Measurements from ENCODE around the gene PDE4D.

Gene PDE4D

DNA sequence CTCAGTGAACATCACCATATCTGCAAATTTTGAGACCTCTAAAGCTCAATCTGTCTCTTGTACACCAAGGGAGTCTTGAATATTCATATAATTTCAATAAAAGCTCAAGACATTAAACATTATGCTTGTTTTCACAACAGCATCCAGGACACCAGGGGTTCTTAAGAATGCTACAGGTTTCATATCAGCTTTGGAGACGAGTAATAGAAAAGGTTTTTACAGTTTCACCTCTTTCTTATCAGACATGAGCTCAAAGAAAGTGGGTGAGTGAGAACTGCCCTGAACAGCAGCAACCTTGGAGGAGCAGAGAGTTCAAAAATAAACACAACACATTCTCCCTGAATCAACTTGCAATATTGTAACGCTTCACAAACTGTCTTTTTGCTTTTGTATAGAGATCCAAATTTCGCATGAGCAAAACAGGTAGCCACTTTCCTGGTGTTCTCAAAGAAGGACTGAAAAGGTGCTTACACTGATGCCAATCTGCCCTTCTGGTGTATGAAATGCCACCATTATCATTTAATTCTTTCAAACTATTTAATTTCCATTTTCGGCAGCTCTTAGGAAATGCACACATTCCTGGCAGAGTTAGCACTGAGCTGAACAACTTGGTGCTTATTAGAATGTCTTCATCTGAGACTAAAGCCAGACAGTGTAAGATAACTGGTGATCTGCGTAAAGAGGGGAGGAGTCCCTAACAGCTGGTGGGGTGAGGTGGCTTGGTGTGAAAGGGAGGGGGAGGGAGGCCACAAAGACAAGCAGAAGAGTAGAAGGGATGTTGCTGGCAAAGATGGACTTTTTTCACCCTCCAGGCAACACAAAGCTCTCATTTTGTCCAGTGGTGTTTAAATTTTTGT lies 535.3 kb downstream of the PDE4D start:
- DNase-seq (ENCODE audit: low read depth), result no peak

DNA sequence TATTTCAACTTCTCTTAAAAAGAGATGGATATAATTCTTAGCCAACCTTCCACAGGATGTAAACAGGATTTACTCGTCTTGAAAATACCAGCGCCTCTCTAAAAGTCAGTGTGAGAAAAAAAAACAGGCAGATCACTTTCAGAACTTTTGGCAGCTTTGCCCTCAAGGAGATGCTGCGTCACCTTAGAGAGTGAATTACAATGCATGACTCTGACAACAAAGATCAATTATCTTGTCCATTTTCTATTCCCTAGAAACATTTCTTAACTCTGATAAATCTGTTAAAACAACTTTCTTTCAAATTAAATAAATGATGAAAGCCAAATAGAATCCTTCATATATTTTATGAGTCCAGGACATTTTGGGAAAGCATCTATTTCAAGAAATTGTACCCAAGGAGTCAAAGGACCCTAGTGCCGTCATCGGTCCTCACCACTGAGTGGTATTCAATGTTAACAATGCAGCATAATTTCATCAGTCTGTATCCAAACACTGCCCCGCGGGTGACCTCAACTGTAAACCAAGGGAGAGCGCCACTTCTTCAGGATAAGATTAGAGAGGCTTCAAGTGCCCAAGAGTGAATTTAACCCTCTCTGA lies 536.0 kb downstream of the PDE4D start:
- DNase-seq (ENCODE audit: low read depth), result no peak

GRCh38 chr5:59356813-59357380 lies 536.6 kb downstream of the PDE4D start:
- DNase-seq (ENCODE audit: low read depth), result no peak

DNA sequence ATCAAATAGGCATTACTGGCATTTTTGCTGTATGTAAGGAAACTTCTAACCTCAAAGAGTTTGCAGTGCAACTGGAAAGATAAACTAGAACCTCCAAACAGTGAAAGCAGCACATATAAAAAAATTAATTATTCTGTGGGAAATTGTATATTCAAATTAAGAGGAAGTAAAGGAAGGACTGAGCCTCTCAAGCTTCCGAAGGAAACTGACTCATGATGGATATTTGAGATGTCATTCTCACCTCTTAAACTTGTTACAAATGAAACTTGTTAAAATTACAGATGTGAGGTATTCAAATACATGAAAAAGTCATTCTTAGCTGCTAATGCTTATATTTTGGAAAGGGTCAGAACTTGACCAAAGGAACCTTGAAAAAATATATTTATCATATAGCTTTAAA lies 538.7 kb downstream of the PDE4D start:
- DNase-seq (ENCODE audit: low read depth), result no peak

DNA sequence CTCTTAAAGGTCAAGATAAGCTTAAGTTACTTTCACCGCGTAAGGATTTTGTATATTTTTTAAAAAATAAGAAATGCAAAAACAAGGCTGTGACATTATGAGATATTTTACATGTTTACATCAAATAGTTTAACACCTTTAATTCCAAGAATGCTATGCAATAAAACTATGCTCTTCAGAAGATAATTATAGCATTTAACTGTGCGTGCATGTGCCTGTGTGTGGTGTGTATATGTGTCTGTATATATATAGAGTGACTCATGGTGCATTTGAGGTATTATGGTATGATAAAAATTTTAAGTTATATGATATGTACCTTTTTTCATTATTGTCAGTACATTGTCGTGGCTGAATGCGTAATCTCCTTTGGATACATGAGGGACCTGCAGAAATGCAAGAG lies 539.3 kb downstream of the PDE4D start:
- DNase-seq (ENCODE audit: low read depth), result no peak

GRCh38 chr5:59351076-59351794 lies 542.3 kb downstream of the PDE4D start:
- DNase-seq (ENCODE audit: low read depth), result no peak

GRCh38 chr5:59348189-59348588 lies 545.3 kb downstream of the PDE4D start:
- DNase-seq (ENCODE audit: low read depth), result no peak

DNA sequence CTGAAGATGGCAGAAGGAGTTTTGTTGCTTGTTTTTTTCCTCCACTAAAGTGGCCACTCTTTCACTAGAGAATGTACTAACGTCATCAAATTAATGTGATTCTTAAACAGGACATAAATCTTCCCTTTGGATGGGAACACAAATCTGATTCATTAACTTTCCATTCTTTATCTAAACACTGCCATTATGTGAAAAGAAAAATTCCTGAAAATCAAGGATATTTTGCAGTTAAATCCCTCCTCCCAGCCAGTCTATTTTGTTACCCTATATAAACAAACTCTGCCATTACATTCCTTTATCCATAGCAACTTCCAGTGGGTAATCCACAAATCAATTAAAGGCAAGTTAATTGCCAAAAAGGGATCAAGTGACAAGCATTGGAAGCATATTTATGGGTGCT lies 546.5 kb downstream of the PDE4D start:
- DNase-seq (ENCODE audit: low read depth), result no peak

DNA sequence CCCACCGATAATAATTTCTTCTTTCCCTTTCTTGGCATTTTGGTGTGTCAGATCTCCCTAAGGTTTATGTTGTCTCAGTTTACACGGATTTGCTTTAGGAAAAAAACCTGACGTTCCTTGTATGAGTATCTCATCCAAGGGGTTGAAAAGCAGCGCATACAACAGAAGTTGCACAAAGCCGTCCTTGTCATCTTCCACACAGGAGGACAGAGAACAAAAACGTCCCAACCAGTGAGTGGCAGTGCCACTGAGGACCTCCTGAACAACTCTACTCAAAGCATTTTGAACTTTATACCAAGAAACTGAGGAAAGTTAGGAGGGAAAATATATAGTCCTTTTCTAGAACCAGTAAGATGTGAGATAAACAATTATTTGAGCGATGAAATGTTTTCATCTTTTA lies 547.0 kb downstream of the PDE4D start:
- DNase-seq (ENCODE audit: low read depth), result no peak

DNA sequence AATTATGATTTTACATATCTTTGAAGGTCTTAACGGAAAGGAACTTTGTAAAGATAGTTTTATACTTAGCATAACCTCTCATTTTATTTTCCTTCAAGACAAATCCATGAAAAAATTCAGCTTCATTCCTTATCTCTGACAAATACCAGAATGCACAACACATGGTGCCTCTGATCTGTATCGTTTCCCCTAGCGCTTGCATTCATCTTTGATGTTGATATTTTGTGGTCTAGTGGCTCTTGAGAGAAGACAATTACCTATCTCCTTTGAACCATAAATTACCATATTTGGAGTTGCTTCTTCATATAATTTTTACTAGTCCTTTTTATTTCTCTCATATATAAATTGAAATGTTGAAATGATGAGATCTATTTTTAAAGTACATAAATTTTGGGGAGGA lies 551.3 kb downstream of the PDE4D start:
- DNase-seq (ENCODE audit: low read depth), result no peak

DNA sequence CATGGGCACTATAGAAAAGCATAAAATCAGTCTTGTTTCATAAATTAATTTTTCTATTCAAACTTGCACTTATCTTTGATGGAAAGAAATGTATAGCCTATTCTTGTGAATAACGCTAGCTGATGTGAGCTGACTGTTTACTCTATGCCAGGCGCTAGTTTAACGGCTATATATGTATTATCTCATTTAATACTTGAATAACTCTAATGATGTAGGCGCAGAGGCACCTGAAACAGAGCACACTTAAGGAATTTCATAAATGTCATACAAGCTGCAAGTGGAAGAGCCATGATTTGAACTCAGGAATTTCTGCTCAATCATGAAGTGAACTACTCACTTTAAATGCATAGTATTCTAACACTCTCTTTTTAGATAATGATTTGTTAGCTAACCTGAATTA lies 551.8 kb downstream of the PDE4D start:
- no peak for DNase-seq (ENCODE audit: low read depth)

DNA sequence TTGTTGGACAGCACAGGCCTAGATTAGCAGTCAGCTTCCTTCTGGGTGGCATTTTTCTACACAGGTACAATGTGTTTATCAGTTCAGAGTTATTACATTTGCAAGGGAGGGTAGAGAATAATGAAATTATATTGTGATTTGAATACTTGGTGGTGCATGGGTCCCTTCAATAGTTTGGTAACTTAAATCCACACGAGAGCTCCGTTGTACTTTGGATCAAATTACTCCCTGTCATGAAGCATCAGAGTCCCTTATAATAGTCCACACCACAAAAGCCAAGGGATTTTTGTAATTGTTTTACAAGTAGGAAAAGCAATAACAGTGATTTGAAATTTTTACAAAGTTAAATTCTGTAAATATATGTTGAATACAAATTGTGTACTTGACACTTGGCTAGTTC lies 552.4 kb downstream of the PDE4D start:
- DNase-seq (ENCODE audit: low read depth), result no peak

DNA sequence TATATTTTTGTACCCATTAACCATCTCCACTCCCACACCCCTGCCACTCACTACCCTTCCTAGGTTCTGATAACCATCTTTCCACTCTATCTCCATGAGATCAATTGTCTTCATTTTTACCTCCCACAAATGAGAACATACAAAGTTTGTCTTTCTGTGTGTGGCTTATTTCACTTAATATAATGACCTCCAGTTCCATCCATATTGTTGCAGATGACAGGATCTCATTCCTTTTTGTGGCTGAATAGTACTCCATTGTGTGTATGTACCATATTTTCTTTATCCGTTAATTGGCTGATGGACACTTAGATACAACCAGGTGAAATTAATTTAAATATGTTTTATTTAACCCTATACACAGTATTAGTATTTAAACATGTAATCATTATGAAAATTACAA lies 552.9 kb downstream of the PDE4D start:
- DNase-seq (ENCODE audit: low read depth), result no peak

GRCh38 chr5:59337240-59337639 lies 556.3 kb downstream of the PDE4D start:
- DNase-seq (ENCODE audit: low read depth), result no peak

DNA sequence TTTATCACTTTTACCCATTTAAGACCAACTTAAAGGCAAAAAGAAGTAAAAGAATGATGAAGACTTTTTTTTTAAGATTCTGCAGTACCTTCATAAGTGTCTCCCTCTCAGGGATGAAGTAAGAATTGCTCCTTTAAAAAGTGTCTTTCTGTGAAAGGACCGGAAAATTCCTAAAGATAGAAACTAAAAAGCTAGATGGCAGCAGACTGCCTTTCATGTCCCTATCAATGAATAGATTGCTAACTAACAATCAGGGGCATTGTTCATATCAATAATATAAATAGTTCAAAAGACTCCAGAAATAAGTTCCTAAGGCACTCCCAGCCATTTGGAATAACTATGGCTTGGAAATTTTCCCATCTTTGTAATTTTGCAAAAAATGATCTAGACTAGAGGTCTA lies 558.0 kb downstream of the PDE4D start:
- no peak for DNase-seq (ENCODE audit: low read depth)

DNA sequence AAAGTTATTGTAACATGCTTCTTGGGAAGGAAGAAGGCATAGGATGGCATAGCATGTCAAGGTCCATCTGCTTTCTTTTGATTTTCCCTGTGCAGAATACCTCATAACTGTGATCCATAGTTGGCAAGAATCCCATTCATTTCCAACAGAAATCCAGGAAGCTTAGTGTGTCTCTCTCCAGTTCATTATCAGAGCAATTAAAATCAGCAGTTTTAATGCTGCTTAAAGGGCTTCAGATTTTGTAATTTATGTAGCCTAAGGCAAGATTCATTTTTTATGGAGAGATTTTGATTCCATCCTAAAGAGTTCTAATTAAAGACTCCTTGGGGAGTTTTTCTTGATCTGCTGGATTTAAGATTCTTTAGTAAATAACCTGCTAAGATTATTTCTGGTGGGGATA lies 560.1 kb downstream of the PDE4D start:
- no peak for DNase-seq (ENCODE audit: low read depth)

GRCh38 chr5:59332236-59332973 lies 561.1 kb downstream of the PDE4D start:
- DNase-seq (ENCODE audit: low read depth), result no peak

- no peak for DNase-seq (ENCODE audit: low read depth)
These were observed 562.8 kb downstream of the PDE4D start for GRCh38 chr5:59330680-59331079.

GRCh38 chr5:59328709-59329296 lies 564.7 kb downstream of the PDE4D start:
- no peak for DNase-seq (ENCODE audit: low read depth)

DNA sequence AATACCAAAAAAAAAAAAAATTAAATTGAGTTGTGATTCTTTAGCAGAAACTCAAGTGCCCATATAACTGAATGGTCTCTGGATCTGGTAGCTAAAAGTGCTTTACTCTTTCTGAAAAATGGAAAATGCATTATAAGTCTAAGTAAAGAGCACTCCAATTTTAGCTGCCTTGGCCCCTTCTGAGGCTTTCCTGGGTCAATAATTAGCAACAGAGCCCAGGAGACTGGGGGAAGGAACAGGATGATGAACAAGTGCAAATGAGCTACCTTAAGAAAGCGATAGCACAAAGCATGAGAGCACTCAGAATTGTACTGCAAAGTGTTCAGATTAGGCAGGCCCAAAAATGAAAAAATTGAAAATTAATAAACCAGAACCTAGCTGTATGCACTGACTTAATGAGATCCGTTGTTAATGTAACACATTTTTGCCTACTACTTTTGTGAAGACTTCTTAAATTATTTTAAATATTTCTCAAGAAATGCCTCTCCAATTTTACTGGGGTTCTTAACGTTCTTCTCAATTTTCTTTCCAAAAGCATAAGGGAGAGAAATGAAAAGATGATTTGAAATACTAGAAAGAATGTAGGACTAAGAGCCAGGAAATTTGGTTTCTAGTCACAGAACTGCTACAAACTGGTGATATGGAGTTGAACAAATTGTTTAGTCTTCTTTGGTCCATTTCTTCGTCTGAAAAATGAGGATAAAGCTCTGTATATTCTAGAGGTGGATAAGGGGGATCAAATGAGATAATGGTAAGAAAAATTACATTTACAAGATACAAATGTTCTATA lies 566.1 kb downstream of the PDE4D start:
- DNase-seq (ENCODE audit: low read depth), result no peak

GRCh38 chr5:59326596-59326995 lies 566.9 kb downstream of the PDE4D start:
- no peak for DNase-seq (ENCODE audit: low read depth)

Data from activated T-helper 9 cell treated with anti-CD3 and anti-CD28 coated beads, Interleukin-2, amount 50 U/mL, for 16 hours (primary cell).